Measurements from ENCODE around the gene C10orf62. TPM values are rescaled to one million over a fixed set of nuclear protein-coding genes. Genes with fewer than 3 reads are reported as not detected.
"Not testable (repeated sequence)": the region's sequence is repeated elsewhere in the genome, so short reads cannot be mapped to it uniquely, and the experiment has no call there.

The C10orf62 gene, protein sequence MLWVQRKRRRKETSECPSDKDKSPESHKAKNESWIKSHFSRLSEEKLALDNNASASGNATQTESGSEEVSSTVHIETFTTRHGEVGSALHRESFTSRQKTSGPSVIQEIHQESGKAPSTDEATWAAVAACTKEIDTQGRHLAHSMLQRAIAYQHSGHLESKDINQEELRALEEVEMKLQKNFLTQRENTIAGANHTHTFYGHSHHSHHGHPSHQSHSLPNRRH
- not detected for polyA plus RNA-seq

DNA sequence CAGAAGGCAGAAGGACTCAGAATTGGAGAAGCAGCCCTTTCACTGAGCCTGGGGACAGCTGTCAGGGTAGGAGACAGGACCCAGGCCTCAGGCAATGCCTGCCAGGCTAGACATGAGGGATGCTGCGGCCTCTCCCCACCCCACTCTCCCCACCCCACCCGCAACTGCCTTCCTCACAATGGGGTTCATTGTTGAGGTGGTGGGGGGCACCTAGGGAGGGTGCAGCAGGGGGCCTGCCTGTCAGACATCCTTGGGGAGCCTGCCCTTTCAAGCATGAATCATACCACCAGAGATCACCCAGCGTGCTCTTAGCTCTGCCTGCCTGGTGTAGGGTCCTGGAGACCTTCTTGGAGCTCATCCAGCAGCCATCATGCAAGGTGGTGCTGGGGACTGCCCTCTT is at the start of gene C10orf62:
Gene C10orf62 (plus strand): TSS at position 243 of the 400 bp plus-strand sequence. CDS start 177 bp downstream, outside the sequence.
- Mint-ChIP-seq H3K36me3 (no peaks in the 10 kb centered on the region), H3K27ac (no peak within 1 kb of the TSS), H3K9me3 (no peaks in the 10 kb centered on the region), H3K4me3 (no peak within 1 kb of the TSS), H3K4me1 (no peaks in the 10 kb centered on the region), H3K27me3 (peaks cover 2% of the 10 kb centered on the region)

DNA sequence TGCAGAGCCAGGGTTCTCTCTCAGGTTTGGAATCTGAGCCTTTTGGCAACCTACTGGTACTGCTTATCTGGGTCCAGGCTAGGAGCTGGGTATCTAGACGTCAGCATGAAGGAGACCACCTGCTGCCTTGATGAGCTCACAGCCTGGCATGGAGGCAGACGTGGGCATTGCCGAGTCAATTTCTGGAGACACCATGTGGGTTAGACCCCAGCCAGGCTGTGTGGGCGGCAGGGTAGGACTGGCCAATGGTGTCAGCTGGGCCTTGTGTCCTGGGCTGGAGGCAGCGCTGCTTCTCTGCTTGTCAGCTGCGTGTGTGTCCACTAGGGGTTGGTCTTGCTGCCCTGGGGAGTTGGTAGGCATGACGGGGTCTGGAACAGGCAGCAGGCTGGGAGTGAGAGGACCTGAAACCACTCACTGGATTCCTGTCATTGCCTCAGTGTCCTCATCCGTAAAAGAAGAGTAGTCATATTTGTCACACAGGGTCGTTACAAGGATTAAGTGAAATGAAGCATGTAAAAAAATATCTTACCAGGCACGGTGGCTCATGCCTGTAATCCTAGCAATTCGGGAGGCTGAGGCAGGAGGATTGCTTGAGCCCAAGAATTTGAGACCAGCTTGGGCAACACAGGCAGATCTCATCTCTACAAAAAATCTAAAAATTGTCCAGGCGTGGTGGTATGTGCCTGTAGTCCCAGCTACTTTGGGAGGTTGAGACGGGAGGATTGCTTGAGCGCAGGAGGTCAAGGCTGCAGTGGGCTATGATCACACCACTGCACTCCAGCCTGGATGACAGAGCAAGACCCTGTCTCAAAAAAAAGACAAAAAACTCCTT is 48.6 kb upstream of the C10orf62 start:
- Mint-ChIP-seq H3K4me3 (no peak overlapping the region), H3K9me3 (no peaks in the 10 kb centered on the region), H3K27me3 (no peaks in the 10 kb centered on the region), H3K36me3 (peaks cover 3% of the 10 kb centered on the region), H3K27ac (no peak overlapping the region), H3K4me1 (no peaks in the 10 kb centered on the region)

DNA sequence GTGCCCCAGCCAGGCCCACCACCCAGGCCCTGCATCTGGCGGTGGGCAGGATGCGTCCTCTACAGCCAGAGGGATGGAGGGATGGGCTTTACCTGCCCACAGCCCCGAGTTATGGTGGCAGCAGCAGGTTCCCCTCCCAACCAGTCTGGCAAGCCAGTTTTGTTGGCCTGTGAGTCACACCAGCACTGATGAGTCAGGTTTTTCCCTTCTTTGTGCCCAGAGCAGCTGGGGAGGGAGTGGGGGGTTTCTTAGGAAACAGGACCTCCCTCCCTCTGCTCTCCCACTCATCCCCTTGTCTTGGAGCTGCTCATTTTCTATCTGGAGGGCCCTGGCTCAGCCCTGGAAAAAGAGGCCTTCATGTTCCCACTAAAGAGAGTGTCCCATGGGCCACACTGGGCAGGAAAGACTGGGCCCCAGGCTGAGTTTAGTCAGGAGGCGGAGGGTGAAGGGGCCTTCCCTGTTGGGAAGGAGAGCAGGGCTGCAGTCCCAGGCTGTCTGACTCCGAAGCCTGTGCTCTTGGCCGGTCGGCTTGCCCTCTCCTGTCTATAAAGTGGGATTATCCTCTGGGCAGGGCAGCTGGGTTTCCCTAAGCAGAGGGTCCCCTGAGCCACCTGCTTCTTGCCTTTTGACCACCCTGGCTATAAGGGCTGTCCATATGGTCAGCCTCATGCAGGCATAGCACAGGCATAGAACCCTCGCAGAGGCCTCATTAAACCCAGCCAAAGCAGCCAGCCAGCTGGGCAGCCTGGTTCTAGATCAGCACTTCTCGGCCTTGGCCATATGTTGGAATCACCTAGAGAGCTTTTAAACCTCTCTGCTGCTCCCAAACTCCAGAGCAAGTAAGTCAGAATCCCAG is 47.1 kb upstream of the C10orf62 start:
- Mint-ChIP-seq H3K9me3 (no peaks in the 10 kb centered on the region), H3K27ac (no peak overlapping the region), H3K4me3 (no peak overlapping the region), H3K36me3 (peaks cover 2% of the 10 kb centered on the region), H3K4me1 (no peaks in the 10 kb centered on the region), H3K27me3 (no peaks in the 10 kb centered on the region)

DNA sequence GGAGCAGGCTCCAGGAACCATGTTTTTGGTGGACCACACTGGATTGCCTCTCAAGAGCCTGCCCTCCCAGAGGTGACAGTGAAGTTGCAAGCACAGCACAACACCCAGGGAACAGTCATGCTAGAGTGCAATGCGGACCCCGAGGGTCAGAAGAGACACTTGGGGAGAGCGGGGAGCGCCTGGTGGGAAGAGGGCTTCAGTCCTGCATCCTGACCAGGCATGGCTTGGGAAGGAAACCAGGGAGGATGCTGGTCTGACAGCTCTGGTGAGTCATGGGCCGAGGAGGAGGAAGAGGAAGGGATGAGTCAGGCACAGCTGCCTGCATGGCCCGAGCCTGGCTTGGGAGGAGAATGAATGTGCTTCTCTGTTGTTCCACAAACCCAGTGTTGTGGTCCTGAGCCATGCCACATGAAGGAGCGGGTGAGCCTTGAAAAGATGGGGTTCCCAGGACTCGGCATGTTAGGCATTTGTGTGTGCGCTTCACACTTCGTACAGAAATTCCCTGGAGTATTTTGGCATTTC is 46.4 kb upstream of the C10orf62 start:
- H3K9me3 Mint-ChIP-seq: no peaks in the 10 kb centered on the region
- H3K4me3 Mint-ChIP-seq: no peak overlapping the region
- no peak overlapping the region for H3K27ac Mint-ChIP-seq
- peaks cover 2% of the 10 kb centered on the region for H3K36me3 Mint-ChIP-seq
- no peaks in the 10 kb centered on the region for H3K4me1 Mint-ChIP-seq
- no peaks in the 10 kb centered on the region for H3K27me3 Mint-ChIP-seq

DNA sequence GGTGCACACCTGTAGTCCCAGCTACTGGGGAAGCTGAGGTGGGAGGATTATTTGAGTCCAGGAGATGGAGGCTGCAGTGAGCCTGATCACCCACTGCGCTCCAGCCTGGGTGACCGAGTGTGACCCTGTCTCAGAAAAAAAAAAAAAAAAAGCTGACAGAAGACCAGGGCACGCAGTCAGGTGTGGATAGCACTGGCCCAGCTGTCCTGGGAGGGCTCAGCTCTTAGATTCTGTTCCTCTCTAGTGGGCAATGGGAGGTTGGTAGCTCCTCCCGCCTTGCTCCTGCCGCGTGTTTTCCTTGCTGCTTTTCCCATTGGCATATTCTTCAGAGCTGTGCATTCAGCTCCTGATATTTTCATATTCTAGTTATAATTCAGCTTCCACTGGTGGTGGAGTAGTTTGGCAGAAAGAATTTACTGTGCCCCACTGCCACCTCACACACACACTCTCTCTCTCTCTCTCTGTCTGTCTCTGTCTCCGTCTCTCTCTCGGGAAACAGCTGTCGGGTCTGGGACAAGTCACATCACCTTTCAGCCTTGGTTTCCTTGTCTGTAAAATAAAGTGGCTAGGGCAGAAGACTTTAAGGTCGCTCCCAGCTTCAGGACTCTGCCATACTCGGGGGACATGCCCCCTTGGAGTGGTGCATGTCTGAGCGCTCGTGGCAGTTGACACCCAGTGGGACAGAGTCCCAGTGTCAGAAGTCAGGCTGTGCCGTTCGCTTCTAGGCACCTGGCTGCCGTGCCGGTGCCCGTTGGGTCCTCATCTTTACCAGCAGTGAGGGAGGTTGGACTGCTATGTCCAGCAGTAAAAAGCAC is 42.9 kb upstream of the C10orf62 start:
- Mint-ChIP-seq H3K4me3 (no peak overlapping the region), H3K9me3 (no peaks in the 10 kb centered on the region), H3K27ac (no peak overlapping the region), H3K27me3 (no peaks in the 10 kb centered on the region), H3K36me3 (peaks cover 2% of the 10 kb centered on the region), H3K4me1 (no peaks in the 10 kb centered on the region)

DNA sequence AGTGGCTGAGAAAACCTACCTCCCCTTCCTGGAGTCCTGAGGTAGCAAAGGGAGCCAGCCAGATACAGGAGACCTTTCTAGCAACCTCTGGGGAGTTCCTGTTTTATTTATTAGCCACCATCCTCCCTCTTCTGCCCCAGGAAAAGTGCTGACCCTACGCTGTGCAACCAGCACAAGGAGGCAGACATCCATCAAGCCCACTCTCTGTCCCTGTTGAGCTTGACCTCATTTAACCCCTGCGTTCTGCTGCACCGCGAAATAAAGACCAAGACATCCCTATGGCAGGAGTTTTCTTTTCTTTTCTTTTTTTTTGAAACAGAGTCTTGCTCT is 42.3 kb upstream of the C10orf62 start:
- Mint-ChIP-seq H3K27me3 (no peaks in the 10 kb centered on the region), H3K36me3 (peaks cover 2% of the 10 kb centered on the region), H3K4me1 (no peaks in the 10 kb centered on the region), H3K27ac (no peak overlapping the region), H3K9me3 (no peaks in the 10 kb centered on the region), H3K4me3 (no peak overlapping the region)

DNA sequence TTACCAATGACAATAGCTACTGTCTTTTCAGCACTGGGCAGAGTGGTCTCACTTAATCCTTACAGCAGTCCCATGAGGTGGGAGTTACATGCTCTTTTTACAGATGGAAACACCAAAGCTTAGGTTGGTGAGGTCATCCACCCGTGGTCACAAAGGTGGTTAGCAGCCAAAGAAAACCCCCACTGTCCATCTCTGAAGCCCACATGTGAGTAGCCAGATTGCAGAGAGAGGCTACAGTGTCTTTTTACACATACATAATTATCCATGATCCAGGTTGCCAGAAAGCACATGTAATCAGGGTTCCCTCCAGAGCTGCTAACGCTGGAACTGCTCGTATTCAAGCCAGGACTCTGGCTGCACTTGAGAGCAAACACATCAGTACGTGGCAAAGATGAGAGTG is 41.6 kb upstream of the C10orf62 start:
- Mint-ChIP-seq H3K4me1 (no peaks in the 10 kb centered on the region), H3K4me3 (peak overlapping the region in 1 of 4 donors; percentile 37), H3K27me3 (no peaks in the 10 kb centered on the region), H3K27ac (no peak overlapping the region), H3K36me3 (peaks cover 2% of the 10 kb centered on the region), H3K9me3 (no peaks in the 10 kb centered on the region)

DNA sequence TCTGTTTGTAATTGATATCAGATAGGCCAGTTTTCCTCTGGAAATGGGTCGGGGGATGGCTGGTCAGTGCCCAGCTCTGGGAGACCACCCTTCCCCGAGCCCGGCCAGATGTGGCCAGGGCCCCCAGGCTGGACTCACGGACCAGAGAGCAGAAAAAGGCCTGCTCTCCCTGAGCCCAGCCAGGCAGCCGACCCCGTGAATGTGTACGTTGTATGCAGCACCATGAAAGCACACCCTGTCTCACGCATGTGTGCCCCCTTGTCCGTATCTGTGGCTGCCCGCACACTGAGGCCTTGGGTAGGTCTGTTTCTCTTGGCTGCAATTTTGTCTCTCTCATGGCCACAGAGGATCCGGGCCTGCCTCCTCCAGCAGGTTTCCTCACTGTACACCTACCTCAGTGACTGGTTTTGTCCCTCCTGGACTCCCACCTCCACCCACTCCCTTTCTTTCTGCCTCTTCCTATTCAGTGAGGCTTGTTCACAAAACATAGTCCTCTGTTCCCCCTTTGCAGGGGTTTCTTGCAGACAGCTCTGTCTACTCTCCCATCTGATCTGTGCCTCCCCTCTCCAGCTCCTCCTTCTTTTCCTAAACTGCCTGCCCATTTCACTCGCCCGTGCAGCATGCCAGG is 40.6 kb upstream of the C10orf62 start:
- Mint-ChIP-seq H3K27ac (no peak overlapping the region), H3K9me3 (no peaks in the 10 kb centered on the region), H3K4me1 (peaks cover 0 to 2% (median 2%) of the 10 kb centered on the region in 3 donors), H3K27me3 (no peaks in the 10 kb centered on the region), H3K4me3 (no peak overlapping the region), H3K36me3 (no peaks in the 10 kb centered on the region)

DNA sequence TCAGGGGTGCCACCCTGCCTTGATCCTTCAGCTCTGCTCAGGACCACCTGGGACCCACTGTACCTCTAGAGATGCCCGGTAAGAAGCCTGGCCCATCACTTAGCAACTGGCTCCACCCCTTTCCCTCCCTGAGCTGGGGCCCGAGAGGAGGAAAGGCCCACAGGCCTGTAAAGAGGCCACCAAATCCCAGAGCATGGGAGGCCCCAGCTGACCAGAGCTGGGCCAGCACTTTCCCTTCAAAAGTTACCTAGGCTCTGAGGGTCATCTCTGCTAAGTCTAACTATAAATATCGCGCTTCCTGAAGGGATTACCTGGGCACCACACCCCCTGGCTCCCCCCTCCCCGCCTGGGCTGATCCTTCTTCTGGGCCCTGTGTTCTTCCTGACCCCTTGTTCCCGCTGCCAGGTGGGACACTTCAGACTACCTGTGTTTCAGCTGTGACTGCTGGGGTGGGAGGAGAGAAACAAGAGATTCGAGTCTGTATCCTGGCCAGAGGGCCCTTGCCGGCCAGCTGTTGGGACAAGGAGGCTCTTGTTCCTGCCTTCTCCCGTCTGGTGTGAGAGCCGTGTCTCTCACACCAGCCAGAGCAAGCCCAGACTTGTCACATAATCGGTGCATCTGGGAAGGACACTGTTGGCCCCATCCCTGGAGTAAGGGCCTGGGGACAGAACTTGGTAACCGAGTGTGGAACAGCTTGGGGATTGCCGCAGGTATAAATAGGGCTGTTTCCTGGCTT is 39.8 kb upstream of the C10orf62 start:
- H3K4me3 Mint-ChIP-seq: no peak overlapping the region
- H3K36me3 Mint-ChIP-seq: no peaks in the 10 kb centered on the region
- peak overlapping the region in 1 of 3 donors; percentile 13 for H3K27ac Mint-ChIP-seq
- H3K9me3 Mint-ChIP-seq: no peaks in the 10 kb centered on the region
- no peaks in the 10 kb centered on the region for H3K27me3 Mint-ChIP-seq
- H3K4me1 Mint-ChIP-seq: peaks cover 0 to 2% (median 2%) of the 10 kb centered on the region in 3 donors

DNA sequence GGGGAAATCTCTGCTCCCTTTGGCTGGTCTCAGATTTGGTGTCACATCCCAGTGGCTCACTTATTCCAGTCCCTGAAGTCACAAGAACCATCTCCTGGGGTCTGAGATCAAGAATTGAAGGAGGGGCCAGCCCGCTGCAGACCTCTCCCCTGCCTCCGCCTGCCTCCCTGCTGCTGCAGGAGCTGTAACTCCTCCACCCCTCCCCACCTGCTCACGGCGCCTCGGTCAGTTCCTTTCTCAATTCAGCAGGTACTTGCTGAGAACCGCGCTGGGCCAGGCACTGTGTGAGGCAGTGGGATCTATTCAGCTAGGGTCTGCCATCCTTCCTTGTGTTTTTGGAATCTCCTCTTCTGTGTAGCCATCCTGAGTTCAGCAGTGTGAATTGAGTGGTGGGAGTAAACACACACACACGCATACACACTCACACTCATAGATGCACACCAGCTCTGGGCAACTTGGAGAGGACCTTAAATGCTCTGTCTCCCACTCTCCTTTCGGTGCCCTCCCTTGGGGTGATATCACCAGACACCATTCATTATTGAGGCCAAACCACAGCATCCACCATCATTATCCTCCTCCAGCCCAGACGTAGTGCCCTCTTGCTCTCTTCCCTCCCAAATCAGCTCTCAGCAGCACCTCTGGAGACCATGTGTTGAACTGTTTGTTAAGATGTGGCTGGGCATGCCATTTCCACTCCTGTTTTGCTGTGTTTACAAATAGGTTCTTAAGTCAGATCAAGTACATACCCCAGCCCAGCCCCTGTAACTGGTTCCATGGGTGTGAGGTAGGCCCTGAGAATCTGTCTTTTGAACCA is 39.0 kb upstream of the C10orf62 start:
- H3K4me3 Mint-ChIP-seq: no peak overlapping the region
- no peaks in the 10 kb centered on the region for H3K27me3 Mint-ChIP-seq
- peaks cover 0 to 2% (median 2%) of the 10 kb centered on the region in 3 donors for H3K4me1 Mint-ChIP-seq
- no peak overlapping the region for H3K27ac Mint-ChIP-seq
- peaks cover 0 to 4% (median 0%) of the 10 kb centered on the region in 3 donors for H3K9me3 Mint-ChIP-seq
- H3K36me3 Mint-ChIP-seq: no peaks in the 10 kb centered on the region

DNA sequence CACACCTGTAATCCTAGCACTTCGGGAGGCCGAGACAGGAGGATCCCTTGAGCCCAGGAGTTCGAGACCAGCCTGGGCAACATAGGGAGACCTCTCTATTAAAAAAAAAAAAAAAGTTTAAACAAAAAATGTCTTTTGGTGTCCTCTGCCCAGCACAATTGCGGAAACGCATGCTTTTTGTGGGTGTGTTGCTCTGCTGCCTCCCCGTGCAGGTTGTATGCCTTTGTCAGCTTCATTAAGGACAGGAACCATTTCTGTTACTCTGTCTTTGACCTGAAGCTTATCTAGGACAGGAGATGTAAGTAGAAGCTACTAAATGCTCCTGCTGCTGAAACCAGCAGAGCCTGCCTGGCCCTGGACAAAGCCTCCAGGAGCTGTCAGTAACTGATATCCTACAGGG is 38.2 kb upstream of the C10orf62 start:
- Mint-ChIP-seq H3K9me3 (peaks cover 0 to 4% (median 0%) of the 10 kb centered on the region in 3 donors), H3K4me1 (peaks cover 0 to 2% (median 2%) of the 10 kb centered on the region in 3 donors), H3K27me3 (no peaks in the 10 kb centered on the region), H3K4me3 (no peak overlapping the region), H3K36me3 (no peaks in the 10 kb centered on the region), H3K27ac (no peak overlapping the region)

DNA sequence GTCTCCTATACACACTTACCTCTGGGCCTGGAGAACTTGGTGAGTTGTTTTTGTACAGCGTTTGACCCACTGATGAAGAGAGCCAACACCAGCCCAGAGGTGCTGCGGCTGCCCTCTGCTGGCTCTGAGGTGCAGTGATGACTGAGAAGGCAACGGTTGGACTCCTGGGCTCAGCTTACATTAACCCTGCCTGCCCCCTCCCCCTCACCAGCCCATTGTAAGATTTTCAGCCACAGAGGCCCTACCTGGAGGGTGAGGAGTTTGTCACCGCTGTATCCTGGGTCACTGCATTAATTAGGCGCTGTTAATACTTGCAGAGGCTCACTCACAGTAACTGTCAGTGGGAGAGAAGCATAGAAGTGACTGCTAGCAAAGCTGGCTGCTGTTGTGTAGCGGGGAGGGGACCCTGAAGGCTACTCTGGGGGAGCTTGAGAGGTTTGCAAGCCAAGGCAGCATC is 35.9 kb upstream of the C10orf62 start:
- Mint-ChIP-seq H3K27ac (no peak overlapping the region), H3K4me1 (peaks cover 0 to 2% (median 2%) of the 10 kb centered on the region in 3 donors), H3K9me3 (peaks cover 0 to 4% (median 0%) of the 10 kb centered on the region in 3 donors), H3K36me3 (no peaks in the 10 kb centered on the region), H3K4me3 (peak overlapping the region in 2 of 4 donors; percentile 9 to 28), H3K27me3 (no peaks in the 10 kb centered on the region)

DNA sequence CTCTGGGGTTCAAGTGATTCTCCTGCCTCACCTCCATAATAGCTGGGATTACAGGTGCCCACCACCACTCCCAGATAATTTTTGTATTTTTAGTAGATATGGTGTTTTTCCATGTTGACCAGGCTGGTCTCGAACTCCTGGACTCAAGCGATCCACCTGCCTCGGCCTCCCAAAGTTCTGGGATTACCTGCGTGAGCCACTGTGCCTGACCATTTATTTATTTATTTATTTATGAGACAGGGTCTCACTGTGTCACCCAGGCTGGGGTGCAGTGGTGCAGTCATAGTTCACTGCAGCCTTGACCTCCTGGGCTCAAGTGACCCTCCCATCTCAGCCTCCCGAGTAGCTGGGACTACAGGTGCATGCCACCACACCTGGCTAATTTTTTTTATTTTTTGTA is 35.2 kb upstream of the C10orf62 start:
- not testable (repeated sequence) for H3K27ac Mint-ChIP-seq, H3K9me3 Mint-ChIP-seq, H3K36me3 Mint-ChIP-seq, H3K27me3 Mint-ChIP-seq, H3K4me1 Mint-ChIP-seq, H3K4me3 Mint-ChIP-seq
